Right renal pelvis (tissue), 4 donors: ENCODE data around the gene CRIM1. TPM values are rescaled to one million over a fixed set of nuclear protein-coding genes. Genes with fewer than 3 reads are reported as not detected.

Source experiments
- DNase-seq, 4 donors: peaks; one replicate each; pipeline ENCODE4 v3.0.0-alpha.2; 2013; ENCODE audit warnings: low read depth in 4 of 4, low spot score in 3 of 4, missing footprints in 1 of 4
- polyA plus RNA-seq, 4 donors: library from polyadenylated mRNA; unstranded; fragments of 120-200 nt; gene quantifications; one replicate each; pipeline ENCODE4 v1.2.1, GENCODE V29; 2013; ENCODE audit not compliant: insufficient read length in 4 of 4

The CRIM1 gene
- polyA plus RNA-seq, 4 donors, result 93.5 to 115 (median 103) TPM

DNA sequence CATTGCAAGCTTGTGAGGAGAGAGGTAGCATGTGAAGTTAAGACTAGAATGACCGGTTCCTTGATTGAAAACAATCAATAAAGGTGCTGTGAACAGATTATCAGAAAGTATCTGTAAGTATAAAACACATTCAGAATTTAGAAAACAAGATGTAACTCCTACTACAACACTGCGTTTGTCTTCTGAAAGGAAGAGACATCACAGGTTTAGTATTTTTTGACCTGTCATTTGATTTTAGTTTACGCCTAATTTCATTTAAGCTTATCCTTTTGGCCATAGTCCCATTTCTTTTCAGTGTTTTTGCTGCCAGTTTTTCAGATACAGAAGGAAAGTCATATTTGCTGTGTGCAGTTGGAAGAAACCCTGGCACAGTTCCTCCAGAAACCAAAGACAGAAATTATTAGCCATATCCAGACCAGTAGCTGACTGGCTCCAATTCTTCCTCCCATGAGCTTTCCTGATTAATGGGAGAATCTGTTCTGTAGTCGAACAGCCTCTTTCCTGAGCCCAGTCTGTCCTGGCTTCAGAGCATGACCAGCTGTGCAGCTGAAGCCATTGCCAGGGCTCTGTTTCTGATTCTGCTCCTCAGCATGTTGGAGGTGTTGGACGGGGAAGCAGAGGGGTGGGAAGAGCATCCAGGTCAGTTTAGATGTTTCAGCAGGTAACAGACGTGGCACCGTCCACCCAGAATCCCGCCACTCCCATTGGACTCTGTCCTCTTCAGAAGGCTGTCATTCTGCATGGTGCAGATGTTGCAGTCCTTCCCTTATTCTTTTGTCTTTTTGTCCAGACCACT is 61.0 kb downstream of the CRIM1 start:
- no peak for DNase-seq

DNA sequence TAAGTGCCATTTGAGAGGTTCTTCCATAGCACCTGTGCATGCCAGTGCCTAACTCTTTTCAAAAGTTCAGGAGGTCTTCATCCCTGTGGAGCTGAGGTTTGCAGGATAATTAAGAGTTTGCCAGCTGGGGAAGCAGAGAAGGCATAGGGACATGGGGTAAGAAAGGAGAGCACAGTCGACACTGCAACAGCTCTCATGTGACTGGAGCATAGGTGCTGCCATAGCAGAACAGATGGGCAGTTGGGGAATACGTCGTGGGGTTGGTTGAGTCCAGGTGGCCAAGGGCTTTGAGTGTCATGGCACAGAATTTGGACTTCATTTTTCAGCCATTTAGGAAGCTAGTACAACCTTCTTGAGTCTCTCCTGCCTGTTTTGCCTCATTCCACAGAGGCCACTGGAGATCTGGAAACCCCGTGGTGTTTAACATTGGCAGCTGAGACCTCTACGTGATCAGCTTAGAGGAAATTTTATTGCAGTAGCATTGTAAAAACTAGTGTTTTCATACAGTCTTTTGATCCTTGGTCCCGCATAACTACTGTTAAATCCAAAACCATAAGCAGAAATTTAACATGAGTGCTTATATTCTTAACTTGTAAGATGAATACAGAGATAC is 65.1 kb downstream of the CRIM1 start:
- no peak for DNase-seq

DNA sequence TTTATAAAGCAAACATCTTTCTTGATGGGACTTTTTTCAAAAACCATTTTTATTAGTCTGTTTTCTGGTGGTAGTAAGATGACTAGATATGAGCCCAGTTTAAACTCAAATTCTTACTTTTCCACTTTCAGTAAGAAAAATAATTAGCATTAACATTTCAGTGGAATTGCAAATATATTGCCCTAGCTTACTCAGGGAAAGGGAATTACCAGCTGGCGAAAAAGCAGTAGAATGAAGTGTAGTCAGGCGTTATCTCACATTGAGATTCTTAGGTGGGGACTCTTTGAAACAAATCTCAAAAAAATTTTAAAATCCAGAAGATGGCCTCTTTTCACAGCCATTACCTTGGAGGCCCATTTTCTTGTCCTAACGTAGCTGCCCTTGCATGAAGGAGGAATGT is 65.8 kb downstream of the CRIM1 start:
- no peak for DNase-seq

DNA sequence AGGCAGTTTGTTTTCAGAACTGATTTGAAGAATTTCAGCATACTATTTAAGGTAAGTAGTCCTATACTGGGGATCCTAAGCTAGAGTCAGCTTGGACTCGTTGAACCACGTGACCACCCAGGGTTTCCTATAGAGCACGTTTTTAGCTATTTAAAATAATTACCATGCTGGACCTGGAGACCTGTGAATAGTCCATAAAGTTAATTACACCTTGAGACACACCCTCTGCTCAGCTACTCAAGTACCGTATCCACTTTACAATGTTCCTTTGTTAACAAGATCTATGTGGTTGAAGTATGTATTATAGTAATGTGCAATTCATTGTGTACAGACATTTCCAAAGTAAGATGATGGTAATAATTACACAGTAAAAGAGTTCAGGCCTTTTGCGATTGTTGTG is 67.6 kb downstream of the CRIM1 start:
- no peak for DNase-seq

DNA sequence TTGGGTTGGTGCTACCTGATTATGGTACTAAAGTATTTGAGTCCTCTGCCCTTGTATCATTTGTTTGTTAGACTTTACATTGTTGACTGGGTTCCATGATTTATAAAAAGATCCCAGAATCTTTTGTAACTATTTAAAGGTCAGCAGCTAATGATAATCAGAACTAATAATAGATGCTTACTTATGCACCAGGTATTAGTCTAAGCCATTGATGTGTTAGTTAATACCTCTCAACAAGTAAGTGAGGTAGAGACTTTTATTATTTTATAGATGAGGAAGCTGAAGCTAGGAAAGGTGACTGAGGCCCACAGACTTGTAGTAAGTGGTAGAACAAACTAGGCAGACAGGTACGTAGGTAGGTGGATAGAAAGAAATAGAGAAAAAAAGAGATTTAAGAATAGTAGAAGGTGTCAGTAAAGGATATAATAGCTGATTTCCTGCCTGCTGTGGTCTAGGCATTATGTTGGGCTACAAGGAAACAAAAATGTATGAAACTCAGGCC is 68.1 kb downstream of the CRIM1 start:
- DNase-seq, result no peak

DNA sequence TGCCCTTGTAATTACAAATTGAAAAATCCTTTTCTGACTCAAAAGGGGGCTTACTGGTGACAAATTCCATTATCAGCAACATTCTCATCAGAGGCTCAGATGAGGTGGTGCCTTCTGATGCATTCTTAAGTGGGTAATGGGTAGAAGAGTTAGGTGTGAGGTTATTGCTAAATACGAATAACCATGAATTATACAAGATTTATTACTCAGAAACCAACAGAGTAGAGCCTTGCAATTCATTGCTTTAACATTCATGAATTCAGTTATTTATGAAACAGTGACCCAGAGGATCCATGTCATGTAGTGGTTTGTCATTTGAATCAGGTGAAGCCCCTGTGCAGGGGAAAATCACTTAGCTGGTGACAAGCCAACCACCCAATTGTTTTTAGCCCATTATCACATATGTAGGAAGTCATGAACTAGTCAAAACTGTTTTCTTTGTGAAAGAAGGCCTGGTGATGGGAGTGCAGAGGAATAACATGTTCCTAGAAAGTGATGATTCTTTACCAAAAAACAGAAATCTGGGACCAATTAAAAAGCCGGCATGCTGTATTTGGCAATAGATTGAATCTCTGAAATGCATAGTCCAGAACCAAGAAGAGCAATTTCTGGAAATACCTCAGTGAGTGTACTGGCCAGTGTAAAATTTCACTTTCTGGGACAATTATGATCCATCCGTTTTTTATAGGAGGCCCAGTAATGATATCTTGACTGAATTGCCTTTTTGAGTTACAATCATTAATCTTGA is 70.2 kb downstream of the CRIM1 start:
- DNase-seq, result no peak

DNA sequence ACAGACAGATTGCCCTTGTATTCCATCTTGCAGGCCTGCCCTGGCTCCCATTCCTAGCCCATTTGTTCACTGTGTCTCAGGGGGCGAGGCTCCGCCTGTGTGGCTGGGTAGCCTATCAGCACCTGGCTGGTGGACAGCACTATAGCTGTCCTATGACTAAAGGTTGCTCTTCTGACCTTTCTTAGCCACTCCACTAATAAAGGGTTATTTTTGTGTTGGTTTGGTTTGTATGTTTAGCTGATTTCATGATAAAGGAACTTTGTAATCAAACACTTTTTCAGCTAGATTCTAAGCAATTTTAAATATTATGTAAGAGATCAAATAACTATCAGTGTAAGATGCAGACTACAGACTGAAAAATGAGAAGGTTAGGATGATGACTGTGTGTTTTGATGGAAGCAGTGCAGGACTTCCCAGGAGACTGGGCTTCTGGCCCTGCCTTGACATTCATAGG is 72.2 kb downstream of the CRIM1 start:
- DNase-seq, result no peak

DNA sequence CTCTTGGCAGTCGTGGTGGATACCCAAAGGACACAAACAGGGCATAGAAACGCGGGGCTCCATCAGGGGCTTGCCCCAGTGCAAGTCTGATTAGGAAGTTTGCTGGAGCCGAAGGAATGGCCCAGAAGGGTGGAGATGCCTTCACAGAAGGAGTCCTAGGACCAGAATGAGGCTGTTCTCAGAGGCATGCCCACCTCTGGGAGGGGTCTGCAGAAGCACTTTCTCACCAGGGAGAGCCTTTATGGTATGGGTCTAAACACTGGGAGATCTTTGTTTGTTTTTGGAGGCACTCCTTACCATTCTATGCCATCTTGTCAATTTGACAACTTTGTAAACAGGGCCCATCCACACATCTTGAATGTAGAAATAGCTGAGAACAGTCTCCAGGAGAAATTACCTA is 75.0 kb downstream of the CRIM1 start:
- no peak for DNase-seq

DNA sequence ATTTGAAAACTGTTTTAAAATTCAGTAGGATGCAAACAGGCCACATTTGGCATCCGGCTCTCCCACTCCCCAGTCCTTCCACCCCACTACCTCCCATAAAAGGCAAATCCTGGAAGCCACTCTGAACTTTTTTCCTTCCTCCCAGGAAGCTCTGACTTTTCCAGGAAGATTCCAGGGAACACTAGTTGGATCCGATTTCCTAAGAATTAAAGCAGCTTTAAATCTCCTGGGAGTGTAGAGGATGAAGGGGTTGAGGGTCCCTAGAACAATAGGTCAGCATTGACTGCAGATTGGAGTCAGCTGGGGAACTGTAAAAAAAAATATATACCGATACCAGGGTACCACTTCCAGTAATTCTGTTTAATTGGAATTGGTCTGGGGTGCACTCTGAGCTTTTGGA is 76.9 kb downstream of the CRIM1 start:
- DNase-seq, result no peak

DNA sequence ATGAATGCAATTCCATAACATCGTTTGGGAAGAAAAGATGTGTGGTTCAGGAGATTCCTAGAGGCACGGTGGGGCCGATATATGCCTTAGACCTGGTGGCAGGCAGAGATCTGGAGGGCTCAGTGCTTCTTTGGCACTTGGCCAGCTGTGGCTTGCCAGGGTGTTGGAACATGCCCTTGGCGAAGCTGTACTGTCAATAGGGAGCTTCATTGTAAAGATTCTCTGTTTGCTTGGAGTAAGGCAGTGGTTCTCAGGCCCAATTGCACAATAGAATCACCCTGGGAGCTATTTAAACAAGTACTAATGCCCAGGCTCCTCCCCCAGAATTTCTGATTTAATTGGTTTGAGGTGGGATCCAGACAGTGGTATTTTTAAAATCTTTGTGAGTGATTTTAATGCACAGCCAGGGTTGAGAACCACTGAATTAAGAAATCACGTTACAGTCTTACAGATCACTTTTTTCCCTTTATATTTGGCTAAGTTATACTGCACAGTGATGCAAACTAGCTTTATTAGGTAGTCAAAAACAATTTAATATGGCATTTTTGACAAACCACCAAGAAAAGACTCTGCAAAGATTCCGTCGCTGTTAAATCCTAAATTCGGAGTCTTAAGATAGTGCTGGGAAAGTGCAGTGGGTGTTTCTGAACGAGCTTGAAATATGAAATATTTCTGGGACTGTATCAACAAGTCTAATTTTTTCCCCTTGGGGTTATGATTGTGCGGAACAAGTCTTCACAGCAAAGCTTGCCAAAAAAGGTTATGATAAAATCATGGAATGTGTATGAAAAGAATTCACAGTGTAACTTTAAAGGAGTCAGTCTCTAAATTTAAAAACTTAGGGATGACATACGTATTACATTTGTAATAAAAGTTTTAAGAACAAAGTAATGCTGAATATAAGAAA is 78.0 kb downstream of the CRIM1 start:
- DNase-seq, result no peak

DNA sequence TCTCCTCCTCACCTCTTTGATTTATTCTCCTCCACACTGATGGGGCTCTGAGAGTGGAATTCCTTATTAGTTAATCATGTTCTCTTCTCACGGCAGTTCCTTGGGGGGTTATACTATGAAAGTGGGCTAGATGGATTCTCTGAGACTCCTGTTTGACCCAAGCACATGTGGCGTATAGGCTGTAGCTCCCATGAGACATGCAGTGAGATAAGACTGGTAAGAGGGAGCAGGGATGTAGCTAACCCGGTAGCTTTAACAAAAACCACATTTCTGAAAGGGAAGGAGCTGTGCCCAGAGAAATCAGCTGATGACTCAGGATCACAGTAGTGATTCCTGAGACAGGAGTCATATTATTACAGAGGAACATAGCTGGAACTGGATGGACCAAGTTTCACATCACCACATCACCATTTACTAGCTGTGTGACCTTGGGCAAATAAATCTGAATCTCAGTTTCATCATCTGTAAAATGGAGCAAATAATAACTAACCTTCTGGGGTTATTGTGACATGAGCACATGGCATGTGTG is 82.9 kb downstream of the CRIM1 start:
- no peak for DNase-seq

DNA sequence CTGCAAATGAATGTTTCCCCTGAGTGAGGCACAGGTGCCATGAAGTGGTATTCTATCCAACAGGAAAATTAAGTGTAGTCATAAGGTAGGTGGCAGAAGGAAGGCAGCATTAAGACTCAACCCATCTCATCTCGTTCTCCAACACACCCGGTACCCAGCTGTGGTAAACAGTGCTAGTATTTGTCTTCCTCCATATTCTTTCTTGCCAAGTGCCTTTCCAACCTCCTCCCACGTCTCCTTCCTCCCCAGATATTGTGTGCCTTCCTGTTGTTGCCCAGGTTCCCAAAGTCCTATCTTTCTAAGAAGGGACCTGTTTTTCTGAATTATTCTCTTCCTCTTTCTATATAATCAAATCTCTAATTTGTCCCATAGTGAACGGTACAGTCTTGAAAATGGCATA is 83.5 kb downstream of the CRIM1 start:
- DNase-seq, result no peak

DNA sequence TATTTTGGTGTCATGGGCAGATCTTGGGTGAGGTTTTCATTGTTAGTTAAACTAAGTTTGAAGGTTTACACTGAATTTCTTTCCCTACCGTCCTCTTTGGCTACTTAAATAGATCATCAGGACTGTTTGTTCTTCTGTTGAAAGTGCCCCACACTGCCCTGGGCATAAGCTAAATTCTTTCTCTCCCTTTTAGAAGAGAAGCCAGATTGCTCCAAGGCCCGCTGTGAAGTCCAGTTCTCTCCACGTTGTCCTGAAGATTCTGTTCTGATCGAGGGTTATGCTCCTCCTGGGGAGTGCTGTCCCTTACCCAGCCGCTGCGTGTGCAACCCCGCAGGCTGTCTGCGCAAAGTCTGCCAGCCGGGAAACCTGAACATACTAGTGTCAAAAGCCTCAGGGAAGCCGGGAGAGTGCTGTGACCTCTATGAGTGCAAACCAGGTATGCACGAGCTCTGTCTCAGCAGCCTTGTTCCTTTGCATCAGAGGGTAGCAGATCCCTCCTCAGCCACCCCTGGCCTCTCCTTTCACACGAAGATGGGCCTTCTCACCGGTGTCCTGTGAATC is 85.6 kb downstream of the CRIM1 start:
- no peak for DNase-seq

DNA sequence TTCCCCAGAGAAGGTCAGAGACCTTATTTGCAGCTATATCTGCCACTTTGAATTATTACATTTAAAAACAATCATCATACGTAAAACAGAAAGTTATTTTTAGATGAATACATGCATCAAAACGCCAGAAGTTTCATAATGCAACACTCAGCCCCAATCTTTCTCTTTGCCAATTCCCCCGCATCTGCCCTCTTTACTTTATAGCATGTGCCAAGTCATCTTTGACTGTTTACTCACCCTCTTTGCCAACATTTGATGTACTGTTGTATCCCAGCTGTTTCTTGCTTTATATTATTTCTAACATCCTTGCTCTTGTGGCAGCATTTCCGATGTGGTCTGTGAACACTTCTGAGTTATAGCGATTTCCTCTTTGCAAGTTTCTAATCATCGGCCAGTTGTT is 86.2 kb downstream of the CRIM1 start:
- DNase-seq, result no peak

DNA sequence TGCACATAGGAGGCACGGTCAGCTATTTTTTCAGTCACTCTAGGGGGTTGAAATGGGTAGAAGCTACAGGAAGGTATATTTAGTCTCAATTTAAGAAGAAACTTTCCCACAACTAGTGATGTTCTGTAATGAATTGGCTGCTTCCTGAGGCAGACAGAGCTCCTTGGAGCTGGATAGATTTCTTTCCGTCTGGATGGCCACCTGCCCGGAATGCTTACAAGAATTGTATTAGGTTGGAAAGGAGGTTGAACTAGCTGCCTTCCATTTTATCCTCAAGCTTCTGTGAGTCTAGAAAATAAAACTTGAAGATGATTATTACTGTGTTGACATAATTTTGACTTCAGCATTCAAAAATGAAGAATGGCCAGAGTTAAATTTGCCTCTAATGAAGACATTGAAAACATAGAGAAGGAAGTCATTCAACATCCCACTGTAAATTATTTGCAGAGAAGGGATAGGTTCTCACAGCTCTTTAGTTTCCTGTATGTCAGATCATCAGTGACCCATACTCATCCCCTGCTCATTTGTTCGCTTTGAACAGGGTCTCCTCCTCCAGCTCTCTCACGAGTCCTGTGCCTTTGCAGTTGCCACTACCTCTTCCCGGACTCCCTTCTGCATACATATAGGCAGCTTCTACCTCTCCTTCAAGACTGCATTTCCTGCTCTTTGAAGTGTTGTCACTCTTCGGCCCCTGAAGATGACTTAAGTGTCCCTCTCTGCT is 88.8 kb downstream of the CRIM1 start:
- no peak for DNase-seq

DNA sequence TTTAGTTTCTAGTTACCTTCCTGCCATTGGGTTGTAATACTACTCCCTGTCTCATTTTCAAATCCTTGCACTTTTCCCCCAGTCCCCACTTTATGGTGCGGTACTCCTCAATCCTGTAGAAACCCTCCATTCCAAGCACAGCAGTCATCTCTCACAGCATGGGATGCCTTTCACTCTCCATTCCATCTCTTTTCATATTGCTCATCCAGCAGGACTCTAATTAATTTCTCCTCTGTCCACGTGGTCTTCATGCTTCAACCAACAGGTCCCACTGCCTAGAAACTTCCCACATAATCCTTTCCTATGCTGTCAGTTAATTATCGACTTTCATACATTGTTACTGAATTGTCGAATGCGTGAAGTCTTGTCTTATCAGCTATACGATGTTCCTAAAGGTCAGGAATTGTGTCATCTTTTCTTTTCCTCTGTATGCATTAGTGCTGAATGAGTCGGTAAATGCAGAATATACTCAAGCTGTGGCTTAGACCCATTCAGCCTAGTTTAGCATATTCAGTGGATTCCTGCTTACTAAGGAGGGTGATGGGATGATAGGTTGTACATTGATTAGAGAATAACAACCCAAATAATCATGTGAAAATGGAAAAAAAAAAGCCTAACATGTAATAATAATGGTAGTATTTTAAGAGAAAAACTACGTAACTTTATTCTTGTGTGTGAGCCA is 89.7 kb downstream of the CRIM1 start:
- DNase-seq, result no peak

DNA sequence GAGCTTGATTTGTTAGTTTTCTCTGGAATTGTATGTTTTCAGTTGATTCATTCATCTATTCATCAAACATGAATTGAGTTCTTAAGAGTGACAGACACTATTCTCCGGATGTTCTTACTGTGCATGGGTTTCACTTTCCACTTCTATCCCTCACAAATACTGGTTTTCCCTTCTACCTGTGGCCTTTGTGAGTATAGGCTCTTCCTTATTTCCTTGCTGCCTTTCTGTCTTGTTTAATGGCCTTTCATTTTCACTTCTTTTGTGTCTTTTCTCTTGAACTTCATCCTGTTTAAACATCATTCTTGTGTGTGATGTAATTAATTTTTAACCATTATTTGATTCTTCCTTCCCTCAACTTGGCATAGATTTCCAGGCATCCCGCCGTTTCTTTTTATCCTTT is 90.7 kb downstream of the CRIM1 start:
- DNase-seq, result no peak

DNA sequence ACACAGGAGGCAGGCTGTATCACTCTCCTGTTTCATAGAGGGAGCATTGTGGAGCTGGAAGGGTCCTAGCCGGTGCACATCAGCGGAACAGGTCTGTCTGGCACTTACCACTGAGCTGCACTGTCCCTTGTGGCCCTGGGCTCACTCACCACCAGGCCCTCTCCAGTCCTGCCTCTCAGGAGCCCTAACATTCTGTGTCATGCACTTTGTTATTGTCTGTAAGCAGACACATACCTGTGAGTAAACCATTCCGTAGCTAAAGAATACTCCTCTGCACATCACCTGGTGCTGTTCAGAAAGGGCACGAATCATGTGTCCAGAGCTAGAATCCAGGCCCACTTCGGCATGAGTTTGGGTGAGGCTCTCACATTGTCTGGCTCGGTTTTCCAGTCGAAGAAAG is 93.6 kb downstream of the CRIM1 start:
- no peak for DNase-seq

DNA sequence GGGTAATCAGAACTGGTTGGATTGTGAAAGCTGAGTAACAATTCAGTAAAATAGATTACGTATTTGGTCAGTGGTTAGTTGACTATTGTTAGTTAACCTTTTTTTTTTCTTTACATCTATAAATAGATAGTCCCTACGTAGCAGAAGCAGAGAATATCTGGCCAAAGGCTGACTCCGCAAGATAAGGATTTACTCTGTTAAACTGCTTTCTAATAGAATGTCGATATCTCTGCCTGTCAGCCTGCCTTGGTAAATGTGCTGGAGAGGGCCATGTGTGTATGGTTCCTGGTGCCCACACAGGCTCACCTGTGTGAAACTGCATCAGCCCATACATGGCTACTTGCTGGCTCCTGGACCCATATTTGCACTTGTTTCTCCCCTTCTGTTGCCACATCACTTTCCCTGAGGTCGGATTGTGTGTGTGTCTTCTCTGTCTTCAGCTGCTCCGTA is 94.4 kb downstream of the CRIM1 start:
- no peak for DNase-seq
